GM12872 (cell line): ENCODE results near the gene SEMA7A.

Experiments used
- TF ChIP-seq, protein P1 (sequence below): IDR thresholded peaks from 3 replicates; pipeline ENCODE4 v1.5.1; 2011; ENCODE audit warnings: low read depth, mild to moderate bottlenecking, low read length, moderate library complexity; ENCODE audit not compliant: insufficient read depth

Gene SEMA7A

DNA sequence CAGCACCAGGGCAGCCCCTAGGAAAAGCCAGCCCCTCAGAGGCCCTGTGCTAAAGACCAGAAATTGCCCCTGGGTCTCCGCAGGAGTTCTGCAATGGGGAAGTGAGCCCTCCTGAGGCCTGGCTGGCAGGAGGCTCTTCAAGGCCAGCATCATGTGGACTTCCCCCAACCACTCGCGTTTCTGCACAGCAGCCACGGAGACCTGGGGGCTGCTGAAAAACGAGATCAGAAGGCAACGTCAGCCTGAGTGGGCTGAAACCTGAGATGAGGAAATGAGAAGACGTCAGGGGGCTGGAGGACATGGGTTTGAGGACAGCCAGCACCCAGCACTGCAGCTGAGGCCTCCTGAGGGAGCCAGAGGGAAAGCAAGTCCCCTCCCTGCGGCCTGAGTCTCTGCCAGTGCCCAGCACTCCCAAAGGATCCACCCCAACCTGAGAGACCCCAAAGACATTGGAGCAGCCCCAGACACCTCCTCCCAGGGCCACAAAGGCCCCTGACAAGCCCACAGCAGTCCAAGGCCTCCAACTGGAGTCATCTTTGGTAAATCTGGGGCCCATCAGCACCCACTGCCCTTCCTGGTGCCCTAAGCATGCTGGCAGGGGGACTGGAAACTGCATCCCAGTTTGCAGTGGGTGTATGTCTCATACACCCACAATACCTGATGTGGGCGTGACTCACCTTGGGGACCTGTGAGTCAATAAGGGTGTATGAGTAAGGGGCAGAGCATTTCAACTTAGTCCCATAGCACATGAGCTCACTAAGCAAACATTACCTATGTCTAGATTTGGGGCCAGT, 37.1 kb downstream of the SEMA7A start:
- TF ChIP-seq, protein P1, sequence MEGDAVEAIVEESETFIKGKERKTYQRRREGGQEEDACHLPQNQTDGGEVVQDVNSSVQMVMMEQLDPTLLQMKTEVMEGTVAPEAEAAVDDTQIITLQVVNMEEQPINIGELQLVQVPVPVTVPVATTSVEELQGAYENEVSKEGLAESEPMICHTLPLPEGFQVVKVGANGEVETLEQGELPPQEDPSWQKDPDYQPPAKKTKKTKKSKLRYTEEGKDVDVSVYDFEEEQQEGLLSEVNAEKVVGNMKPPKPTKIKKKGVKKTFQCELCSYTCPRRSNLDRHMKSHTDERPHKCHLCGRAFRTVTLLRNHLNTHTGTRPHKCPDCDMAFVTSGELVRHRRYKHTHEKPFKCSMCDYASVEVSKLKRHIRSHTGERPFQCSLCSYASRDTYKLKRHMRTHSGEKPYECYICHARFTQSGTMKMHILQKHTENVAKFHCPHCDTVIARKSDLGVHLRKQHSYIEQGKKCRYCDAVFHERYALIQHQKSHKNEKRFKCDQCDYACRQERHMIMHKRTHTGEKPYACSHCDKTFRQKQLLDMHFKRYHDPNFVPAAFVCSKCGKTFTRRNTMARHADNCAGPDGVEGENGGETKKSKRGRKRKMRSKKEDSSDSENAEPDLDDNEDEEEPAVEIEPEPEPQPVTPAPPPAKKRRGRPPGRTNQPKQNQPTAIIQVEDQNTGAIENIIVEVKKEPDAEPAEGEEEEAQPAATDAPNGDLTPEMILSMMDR, result no peak; the same call in 2 of the 3 replicates

DNA sequence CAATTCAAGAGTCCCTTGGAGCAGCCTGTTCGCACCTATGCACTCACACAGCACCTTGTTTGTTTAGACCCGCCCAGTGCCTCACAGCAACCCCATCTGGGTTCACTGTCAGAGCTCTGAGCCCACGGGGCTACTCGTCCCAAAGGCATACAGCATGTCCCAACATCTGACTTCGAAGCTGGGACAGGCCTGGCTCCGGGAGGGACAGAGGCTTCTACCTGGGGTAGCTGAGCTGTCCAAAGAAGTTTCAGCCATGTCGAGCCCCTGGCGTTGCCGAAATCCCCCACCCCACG, 37.7 kb downstream of the SEMA7A start:
- TF ChIP-seq, protein P1, result no peak

DNA sequence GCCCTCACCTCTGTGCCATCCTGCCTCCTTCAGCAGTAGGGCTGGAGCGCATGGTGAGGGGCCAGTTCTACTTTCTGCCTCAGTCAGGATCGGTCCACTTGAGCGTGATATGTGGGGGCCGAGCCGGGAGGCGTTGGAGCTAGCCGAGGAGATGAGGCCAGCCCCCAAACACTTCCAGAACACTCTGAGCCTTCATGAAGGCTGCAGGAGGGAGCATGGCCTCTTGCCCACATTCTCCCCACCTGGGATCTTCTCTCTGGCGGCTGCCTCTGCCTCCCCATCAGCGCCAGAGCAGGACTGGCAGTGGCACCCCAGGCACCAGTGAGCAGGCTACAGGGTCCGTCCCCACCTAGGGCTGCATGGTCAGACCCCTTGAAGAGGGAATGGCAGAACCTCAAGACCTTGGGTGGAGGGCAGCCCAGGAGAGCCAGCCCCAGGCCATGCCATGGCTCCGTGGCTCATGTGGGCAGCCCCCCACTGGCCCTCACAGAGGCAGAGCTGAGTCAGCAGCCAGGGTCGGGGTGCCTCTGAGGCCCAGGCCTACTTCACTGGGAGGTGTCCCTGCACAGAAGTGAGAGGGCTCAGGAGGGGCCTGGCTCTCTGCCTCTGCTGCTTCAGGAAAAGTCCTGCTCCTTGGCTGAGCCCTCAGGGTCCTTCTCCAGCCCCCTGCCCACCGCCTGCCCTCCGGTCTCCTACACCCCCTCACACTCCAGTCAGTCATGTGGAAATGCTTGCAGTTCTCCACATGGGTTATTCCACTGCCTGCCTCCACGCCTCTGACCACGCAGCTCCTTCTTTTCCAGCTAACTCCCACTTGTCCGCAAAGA, 38.2 kb downstream of the SEMA7A start:
- TF ChIP-seq, protein P1, result no peak

DNA sequence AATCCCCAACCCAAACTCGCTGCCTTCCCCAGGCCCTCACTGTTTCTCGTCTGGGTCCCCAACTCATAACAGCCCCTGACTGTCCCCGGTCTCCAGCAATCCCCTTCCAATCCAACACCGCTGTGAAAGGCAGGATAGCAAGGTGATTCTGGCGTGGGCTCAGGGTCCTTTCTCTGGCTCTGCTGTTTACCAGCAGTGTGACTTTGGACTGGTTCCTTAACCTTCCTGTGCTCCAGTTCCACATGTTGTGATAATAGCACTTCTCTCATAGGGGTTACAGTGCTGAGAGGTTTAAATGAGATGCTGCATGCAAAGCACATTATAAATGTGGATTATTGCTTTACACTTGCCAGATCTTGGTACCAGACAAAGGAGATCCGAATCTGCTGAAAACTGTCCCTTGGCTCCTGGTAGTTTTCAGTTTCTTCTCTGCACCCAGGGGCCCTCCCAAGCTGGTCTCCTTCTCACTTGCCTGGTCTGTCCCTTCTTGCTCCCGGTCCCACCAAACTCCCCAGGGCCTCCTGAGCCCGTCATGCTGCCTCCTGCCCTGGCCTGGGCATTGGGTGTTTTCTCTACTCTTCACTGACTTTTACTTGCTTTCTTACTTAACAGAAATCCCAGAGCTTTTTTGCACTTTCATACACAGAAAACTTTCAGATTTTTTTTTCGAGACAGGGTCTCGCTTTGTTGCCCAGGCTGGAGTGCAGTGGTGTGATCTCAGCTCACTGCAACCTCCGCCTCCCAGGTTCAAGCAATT, 39.5 kb downstream of the SEMA7A start:
- TF ChIP-seq, protein P1, result no peak

DNA sequence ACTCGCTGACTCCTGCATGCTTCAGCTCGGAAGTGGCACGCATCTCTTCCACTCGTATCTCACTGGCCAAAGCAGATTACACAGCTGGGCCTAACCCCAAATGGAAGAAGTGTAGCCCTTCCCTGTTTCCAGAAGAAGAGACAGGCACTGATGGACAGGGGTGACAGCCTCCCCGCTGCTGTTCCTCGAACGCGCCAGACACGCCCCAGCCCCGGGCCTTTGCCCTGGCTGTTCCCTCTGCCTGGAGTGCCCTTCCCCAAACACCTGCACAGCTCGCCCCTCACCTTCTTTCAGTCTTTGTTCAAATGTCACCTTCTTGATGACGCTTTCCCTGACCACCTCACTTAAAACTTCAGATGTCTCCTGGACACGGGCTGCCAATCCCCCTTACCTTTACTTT, 40.3 kb downstream of the SEMA7A start:
- TF ChIP-seq, protein P1, result no peak

DNA sequence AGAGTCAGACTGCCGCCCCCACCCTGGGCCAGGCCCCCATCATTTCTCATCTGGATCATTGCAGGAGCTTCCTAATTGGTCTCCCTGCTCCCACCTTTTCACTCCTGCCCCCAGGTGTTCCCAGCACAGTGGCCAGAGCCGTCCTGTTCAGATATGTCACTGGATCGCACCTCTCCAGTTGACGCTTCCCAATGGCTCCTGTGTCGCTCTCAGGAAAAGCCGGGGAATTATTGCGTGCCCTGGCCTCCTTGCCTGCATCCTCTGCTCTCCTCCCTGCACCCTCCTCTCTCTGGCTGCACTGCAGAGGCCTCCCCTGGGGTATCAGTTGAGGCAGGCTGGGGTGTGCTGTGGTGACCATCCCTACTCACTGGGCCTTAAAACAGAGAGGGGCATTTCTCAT, 40.9 kb downstream of the SEMA7A start:
- TF ChIP-seq, protein P1, result no peak

DNA sequence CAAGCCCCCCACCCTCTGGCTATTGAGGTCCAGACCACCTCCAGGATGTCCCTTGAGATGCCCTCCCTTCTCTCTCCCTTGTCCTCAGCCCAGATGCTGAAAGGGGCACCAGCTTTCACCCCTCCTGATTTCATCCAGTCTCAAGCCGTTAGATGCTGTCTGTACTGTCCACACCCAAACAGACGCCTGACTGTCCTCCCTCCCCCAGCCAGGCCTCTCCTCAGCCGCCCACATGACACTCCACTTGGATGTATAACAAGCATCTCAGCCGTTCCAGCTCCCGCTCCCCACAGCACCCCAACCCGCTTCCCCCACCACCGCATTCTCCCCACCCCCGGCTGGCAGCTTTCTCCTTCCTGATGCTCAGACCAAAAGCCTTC, 41.3 kb downstream of the SEMA7A start:
- TF ChIP-seq, protein P1, result no peak
